ENCODE results near the gene TSPAN14. TPM values are rescaled to one million over a fixed set of nuclear protein-coding genes. Genes with fewer than 3 reads are reported as not detected.
A peak's percentile ranks its signal among the peaks of the same experiment; 100 is the strongest.

TSPAN14 gene
- total and polyA plus RNA-seq, 10 of the 15 experiments (the other 5 are each of a cell fraction or from before 2014, with no cell fraction given): 2.5 to 31.7 (median 17.9) TPM

DNA sequence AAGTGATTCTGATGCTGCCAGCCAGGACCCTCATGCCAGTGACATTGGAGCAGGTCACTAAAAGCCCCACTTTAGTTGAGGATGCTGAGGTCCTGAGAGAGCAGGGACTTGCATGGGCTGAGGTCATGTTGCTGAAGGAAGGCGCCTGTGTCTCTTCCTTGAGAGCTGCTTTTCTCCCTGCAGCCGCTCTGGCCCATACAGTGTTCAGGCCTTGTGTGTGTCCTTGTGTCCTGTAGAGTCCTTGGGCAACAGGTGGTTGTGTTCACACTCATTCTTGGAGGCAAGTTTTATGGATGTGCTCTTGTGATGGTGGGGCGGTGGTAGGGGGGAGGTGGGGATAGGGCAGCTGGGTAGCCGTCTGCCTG lies 33.3 kb downstream of the TSPAN14 start:
- ChIA-PET SMC1A (ENCODE audit: uncharacterized antibody, unreplicated experiment) (interaction anchor here (0.6 kb wide), 1 partner anchor 107 kb away, joined by 3 read pairs; no protein-coding TSS in a partner anchor), POLR2A (interaction anchor here (1.8 kb wide), 1 partner anchor 13 kb away, joined by 4 read pairs; no protein-coding TSS in a partner anchor), CTCF (no interaction called here), RAD21 (ENCODE audit: unreplicated experiment) (interaction anchor here (1.5 kb wide), 1 partner anchor 42 kb away, joined by 3 read pairs; no protein-coding TSS in a partner anchor)
- no peak overlapping the region for H2AFZ ChIP-seq (ENCODE audit: control insufficient read depth, low read depth, low read length)
- FAIRE-seq (no peak), DNase-seq (ENCODE audit: low read depth, low spot score) (no peak), ATAC-seq (no peak)
- 91% methylated on average over 3 of the region's 4 CpGs for WGBS (ENCODE audit: insufficient coverage, insufficient replicate concordance, low lambda C conversion rate, missing lambda C conversion rate)
- H3K4me1 ChIP-seq (ENCODE audit: control insufficient read depth, insufficient read depth, low read length): peaks cover 10% of the 10 kb centered on the region
- no peak overlapping the region for H3K4me2 ChIP-seq (ENCODE audit: control insufficient read depth, insufficient read depth)
- no peaks in the 10 kb centered on the region for H3K9me3 ChIP-seq (replicated peaks; ENCODE audit: control insufficient read depth, insufficient read depth, low read length)
- no TSS peak for BruUV-seq (replicated peaks)
- H4K20me1 ChIP-seq (ENCODE audit: control insufficient read depth, insufficient read depth): no peaks in the 10 kb centered on the region
- no peaks in the 10 kb centered on the region for H3K27me3 ChIP-seq (replicated peaks in 1 of 2; ENCODE audit: control insufficient read depth in 2 of 2, insufficient read depth in 2 of 2, low read length in 1 of 2)
- H3K36me3 ChIP-seq (ENCODE audit: control insufficient read depth in 2 of 2, insufficient read depth in 2 of 2, low read length in 1 of 2): peaks cover 5 to 16% of the 10 kb centered on the region in 2 experiments; a peak in 2 of 4 replicates
- in situ Hi-C loops (cut with MboI) (no loop called here), intact Hi-C loops (cut with micrococcal nuclease; ENCODE audit: unreplicated experiment) (no loop called here)
- H3K4me3 ChIP-seq: no peak overlapping the region
- TF ChIP-seq CBX5 (IDR thresholded peaks at IDR 0.05; ENCODE audit: low read depth) (no peak), SPI1 (IDR thresholded peaks at IDR 0.05; ENCODE audit: borderline replicate concordance, insufficient read depth, low read depth, low read length) (no peak), POLR2AphosphoS5 (IDR thresholded peaks at IDR 0.05; ENCODE audit: low read length) (no peak), FOS (IDR thresholded peaks at IDR 0.05; ENCODE audit: borderline replicate concordance, extremely low read depth, insufficient read length) (no peak), RAD21 (IDR thresholded peaks at IDR 0.05; ENCODE audit: insufficient read depth, low read depth, low read length) (no peak)
- H3K9ac ChIP-seq (ENCODE audit: control insufficient read depth, insufficient read depth, low read length): no peak overlapping the region
- peaks cover 25% of the 10 kb centered on the region for H3K79me2 ChIP-seq (ENCODE audit: control insufficient read depth, insufficient read depth, low read length)
- H3K27ac ChIP-seq (ENCODE audit: control insufficient read depth, insufficient read depth): no peak overlapping the region

DNA sequence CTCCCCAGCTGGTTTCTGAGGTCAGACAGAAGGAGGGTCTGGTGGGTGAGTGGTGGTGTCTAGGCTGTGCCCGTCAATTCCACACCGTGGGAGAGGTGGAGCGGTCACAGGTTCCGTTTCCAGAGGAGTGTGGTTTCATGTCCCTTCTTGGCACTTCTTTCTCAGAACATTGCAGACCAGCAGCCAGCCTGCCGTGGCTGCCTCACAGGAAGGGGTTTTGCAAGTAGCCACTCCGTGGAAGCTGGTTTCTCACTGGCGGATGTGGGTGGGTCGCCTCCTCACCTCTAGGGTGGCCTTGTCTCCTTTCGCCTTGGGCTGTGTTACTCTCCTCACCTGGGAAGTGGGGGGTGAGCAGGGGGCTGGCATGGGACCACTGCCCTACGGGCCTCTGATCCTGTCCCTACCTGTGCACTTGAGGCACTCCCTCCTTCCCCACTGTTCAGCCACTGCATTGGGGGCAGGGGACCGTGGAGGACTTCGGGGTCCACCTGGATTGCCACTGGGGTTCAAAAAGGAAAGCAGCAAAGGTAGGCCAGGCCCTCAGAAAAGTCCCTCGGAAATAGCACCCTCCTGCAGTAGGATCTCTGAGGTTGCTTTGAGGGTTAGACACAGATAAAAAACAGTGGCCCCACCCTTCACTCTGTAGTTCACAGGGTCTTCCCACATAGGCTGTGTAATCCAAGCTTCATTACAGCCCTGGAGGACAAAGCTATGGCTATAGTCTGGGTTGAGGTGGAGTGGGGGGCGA lies 33.9 kb downstream of the TSPAN14 start:
- no peak overlapping the region for H3K4me3 ChIP-seq
- intact Hi-C loops (cut with micrococcal nuclease; ENCODE audit: unreplicated experiment): no loop called here
- WGBS (ENCODE audit: insufficient coverage, insufficient replicate concordance, low lambda C conversion rate, missing lambda C conversion rate): 97% methylated on average over 13 of the region's 14 CpGs
- BruUV-seq (replicated peaks): no TSS peak
- H3K27me3 ChIP-seq (replicated peaks in 1 of 2; ENCODE audit: control insufficient read depth in 2 of 2, insufficient read depth in 2 of 2, low read length in 1 of 2): no peaks in the 10 kb centered on the region
- DNase-seq (ENCODE audit: low read depth, low spot score) (no peak), FAIRE-seq (no peak), ATAC-seq (no peak)
- TF ChIP-seq WRNIP1 (IDR thresholded peaks at IDR 0.05; ENCODE audit: borderline replicate concordance, low read depth, low read length) (no peak), MTA2 (IDR thresholded peaks at IDR 0.05; ENCODE audit: low read depth) (no peak), KAT2A (conservative IDR thresholded peaks at IDR 0.05; ENCODE audit: control insufficient read depth, low read depth, low read length) (no peak), YY1 (IDR thresholded peaks at IDR 0.05; ENCODE audit: low read depth, low read length) (no peak), NFYA (IDR thresholded peaks at IDR 0.05; ENCODE audit: borderline replicate concordance, low read depth, low read length) (no peak), RUNX3 (IDR thresholded peaks at IDR 0.05; ENCODE audit: low read length) (peak; percentile 51), EED (IDR thresholded peaks at IDR 0.05; ENCODE audit: low read depth) (0 out of 2 replicates have a peak, but pooled peaks have one; percentile 9), HCFC1 (IDR thresholded peaks at IDR 0.05; ENCODE audit: low read length) (no peak), ZNF622 (IDR thresholded peaks at IDR 0.05) (no peak)
- TF ChIP-seq, protein P1, sequence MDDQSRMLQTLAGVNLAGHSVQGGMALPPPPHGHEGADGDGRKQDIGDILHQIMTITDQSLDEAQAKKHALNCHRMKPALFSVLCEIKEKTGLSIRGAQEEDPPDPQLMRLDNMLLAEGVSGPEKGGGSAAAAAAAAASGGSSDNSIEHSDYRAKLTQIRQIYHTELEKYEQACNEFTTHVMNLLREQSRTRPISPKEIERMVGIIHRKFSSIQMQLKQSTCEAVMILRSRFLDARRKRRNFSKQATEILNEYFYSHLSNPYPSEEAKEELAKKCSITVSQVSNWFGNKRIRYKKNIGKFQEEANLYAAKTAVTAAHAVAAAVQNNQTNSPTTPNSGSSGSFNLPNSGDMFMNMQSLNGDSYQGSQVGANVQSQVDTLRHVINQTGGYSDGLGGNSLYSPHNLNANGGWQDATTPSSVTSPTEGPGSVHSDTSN (IDR thresholded peaks at IDR 0.05; ENCODE audit: insufficient replicate concordance, low read depth, low read length): no peak
- TF ChIP-seq, protein P2, sequence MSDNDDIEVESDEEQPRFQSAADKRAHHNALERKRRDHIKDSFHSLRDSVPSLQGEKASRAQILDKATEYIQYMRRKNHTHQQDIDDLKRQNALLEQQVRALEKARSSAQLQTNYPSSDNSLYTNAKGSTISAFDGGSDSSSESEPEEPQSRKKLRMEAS (IDR thresholded peaks at IDR 0.05; ENCODE audit: low read depth, low read length): no peak
- H2AFZ ChIP-seq (ENCODE audit: control insufficient read depth, low read depth, low read length): no peak overlapping the region
- ChIA-PET POLR2A (interaction anchor here (1.9 kb wide), 1 partner anchor 16 kb away, joined by 10 read pairs; no protein-coding TSS in a partner anchor), SMC1A (ENCODE audit: uncharacterized antibody, unreplicated experiment) (interaction anchor here (0.6 to 2.0 kb wide), 3 partner anchors 13 to 54 kb away, joined by 3 to 6 read pairs (median 3); no protein-coding TSS in a partner anchor), CTCF (interaction anchor here (1.1 kb wide), 3 partner anchors 17 to 43 kb away, joined by 3 read pairs; no protein-coding TSS in a partner anchor), RAD21 (ENCODE audit: unreplicated experiment) (interaction anchor here (1.1 kb wide), 1 partner anchor 16 kb away, joined by 3 read pairs; no protein-coding TSS in a partner anchor)
- peaks cover 25% of the 10 kb centered on the region for H3K79me2 ChIP-seq (ENCODE audit: control insufficient read depth, insufficient read depth, low read length)
- H3K4me1 ChIP-seq (ENCODE audit: control insufficient read depth, insufficient read depth, low read length): peaks cover 16% of the 10 kb centered on the region
- peaks cover 5 to 16% of the 10 kb centered on the region in 2 experiments; a peak in 2 of 4 replicates for H3K36me3 ChIP-seq (ENCODE audit: control insufficient read depth in 2 of 2, insufficient read depth in 2 of 2, low read length in 1 of 2)
- H3K9ac ChIP-seq (ENCODE audit: control insufficient read depth, insufficient read depth, low read length): no peak overlapping the region
- no peaks in the 10 kb centered on the region for H3K9me3 ChIP-seq (replicated peaks; ENCODE audit: control insufficient read depth, insufficient read depth, low read length)
- no peaks in the 10 kb centered on the region for H4K20me1 ChIP-seq (ENCODE audit: control insufficient read depth, insufficient read depth)
- H3K4me2 ChIP-seq (ENCODE audit: control insufficient read depth, insufficient read depth): no peak overlapping the region
- in situ Hi-C loops (cut with MboI): no loop called here
- H3K27ac ChIP-seq (ENCODE audit: control insufficient read depth, insufficient read depth): no peak overlapping the region
